GM12878 (cell line): ENCODE measurements around the gene RPA3. TPM values are rescaled to one million over a fixed set of nuclear protein-coding genes. Genes with fewer than 3 reads are reported as not detected.
A peak's percentile ranks its signal among the peaks of the same experiment; 100 is the strongest.

Experiments used
- ATAC-seq: fragments of 200-7000 bp; cut with Tn5 transposase; 3 replicates; pipeline ENCODE4 v1.9.1; 2020; ENCODE audit warnings: mild to moderate bottlenecking, moderate library complexity
- BruUV-seq: library from RNA; stranded (reverse); fragments of 400-500 nt; replicated peaks from 2 replicates; lab custom pipeline; 2021; lab: Mats Ljungman, UMichigan
- CTCF ChIA-PET: fragments of 300-600 bp; sonication (Branson Sonifier 250); formaldehyde crosslinking; extraction: SDS; loops from one replicate; lab custom pipeline; 2021; ENCODE audit warnings: inconsistent platforms; lab: Yijun Ruan, JAX
- POLR2A ChIA-PET: fragments of 350-600 bp; formaldehyde crosslinking; extraction: SDS; loops from one replicate; lab custom pipeline; 2021; ENCODE audit warnings: inconsistent platforms; lab: Charles Lee
- RAD21 ChIA-PET: fragments of 300-600 bp; sonication (Branson Sonifier 250); formaldehyde crosslinking; loops from one replicate; lab custom pipeline; 2023; ENCODE audit warnings: antibody characterized with exemption; ENCODE audit not compliant: unreplicated experiment; lab: Charles Lee
- SMC1A ChIA-PET: fragments of 300-600 bp; sonication (Branson Sonifier 250); formaldehyde crosslinking; loops from one replicate; lab custom pipeline; 2023; ENCODE audit not compliant: unreplicated experiment, uncharacterized antibody; lab: Charles Lee
- DNase-seq: peaks from one replicate; pipeline ENCODE4 v3.0.0-alpha.2; 2011; ENCODE audit warnings: low read depth, low spot score
- FAIRE-seq: peaks from 3 replicates; lab custom pipeline; 2011; peaks lifted over from hg19 to GRCh38; lab: Jason Lieb, UNC
- H2AFZ ChIP-seq: 2 replicates; pipeline ENCODE4 v1.6.0; 2011; ENCODE audit warnings: low read depth, low read length, control low read depth; ENCODE audit not compliant: control insufficient read depth
- H3K27ac ChIP-seq: 2 replicates; pipeline ENCODE4 v1.5.1; 2011; ENCODE audit warnings: control low read depth; ENCODE audit not compliant: control insufficient read depth, insufficient read depth
- H3K27me3 ChIP-seq, 2 experiments: replicated peaks in 1 of 2; 2 replicates each; pipeline versions ENCODE4 v1.6.0 to v1.6.1; 2011; ENCODE audit warnings: low read length in 1 of 2; ENCODE audit not compliant: control insufficient read depth in 2 of 2, insufficient read depth in 2 of 2
- H3K36me3 ChIP-seq, 2 experiments: 2 replicates each; pipeline ENCODE4 v1.5.1; 2011; ENCODE audit warnings: low read length in 1 of 2; ENCODE audit not compliant: control insufficient read depth in 2 of 2, insufficient read depth in 2 of 2
- H3K4me1 ChIP-seq: 2 replicates; pipeline ENCODE4 v1.6.1; 2011; ENCODE audit warnings: mild to moderate bottlenecking, low read length, moderate library complexity, mixed read lengths; ENCODE audit not compliant: control insufficient read depth, insufficient read depth
- H3K4me2 ChIP-seq: 2 replicates; pipeline ENCODE4 v1.6.0; 2011; ENCODE audit warnings: control low read depth; ENCODE audit not compliant: control insufficient read depth, insufficient read depth
- H3K4me3 ChIP-seq: fragments of 200-600 bp; sonication (generic); 2 replicates; pipeline ENCODE4 v1.5.1; 2016
- H3K79me2 ChIP-seq: 2 replicates; pipeline ENCODE4 v1.6.0; 2011; ENCODE audit warnings: low read length; ENCODE audit not compliant: control insufficient read depth, insufficient read depth
- H3K9ac ChIP-seq: 2 replicates; pipeline ENCODE4 v1.8.0; 2011; ENCODE audit warnings: low read length, control low read depth, mixed read lengths; ENCODE audit not compliant: control insufficient read depth, insufficient read depth
- H3K9me3 ChIP-seq: replicated peaks from 3 replicates; pipeline ENCODE4 v1.5.1; 2011; ENCODE audit warnings: mild to moderate bottlenecking, low read length; ENCODE audit not compliant: control insufficient read depth, insufficient read depth
- H4K20me1 ChIP-seq: 2 replicates; pipeline ENCODE4 v1.6.0; 2011; ENCODE audit not compliant: control insufficient read depth, insufficient read depth
- CBFB ChIP-seq: IDR thresholded peaks from 2 replicates; pipeline ENCODE4 v1.6.1; 2016; ENCODE audit warnings: antibody characterized with exemption, low read depth
- CREM ChIP-seq: IDR thresholded peaks from 2 replicates; pipeline ENCODE4 v1.6.1; 2014; ENCODE audit warnings: antibody characterized with exemption, low read depth
- EP300 ChIP-seq, 2 experiments: fragments of 150-350 bp in 1 of 2; IDR thresholded peaks; 2 replicates each; pipeline ENCODE4 v1.6.1; 2011 to 2012; ENCODE audit warnings: low read depth in 2 of 2, low read length in 2 of 2, borderline replicate concordance in 1 of 2, improper control_type of control experiment in 1 of 2, inconsistent platforms in 1 of 2; ENCODE audit not compliant: control insufficient read depth in 1 of 2
- FOXK2 ChIP-seq: fragments of 450-650 bp; IDR thresholded peaks from 2 replicates; pipeline ENCODE4 v1.6.1; 2017; ENCODE audit warnings: mild to moderate bottlenecking, moderate library complexity
- HCFC1 ChIP-seq: fragments of 150-350 bp; IDR thresholded peaks from 2 replicates; pipeline ENCODE4 v1.6.1; 2014; ENCODE audit warnings: low read length
- HDAC2 ChIP-seq: fragments of 200-600 bp; sonication (generic); IDR thresholded peaks from 2 replicates; pipeline ENCODE4 v1.6.1; 2017
- JUNB ChIP-seq: IDR thresholded peaks from 2 replicates; pipeline ENCODE4 v1.6.1; 2016; ENCODE audit warnings: antibody characterized with exemption, mild to moderate bottlenecking
- MEF2B ChIP-seq: fragments of 450-650 bp; IDR thresholded peaks from 2 replicates; pipeline ENCODE4 v1.6.1; 2018; ENCODE audit warnings: mild to moderate bottlenecking, moderate library complexity; ENCODE audit not compliant: partially characterized antibody, poor library complexity, severe bottlenecking
- MTA3 ChIP-seq: IDR thresholded peaks from 2 replicates; pipeline ENCODE4 v1.6.1; 2012; ENCODE audit warnings: low read length, inconsistent platforms, borderline replicate concordance
- NR2C2 ChIP-seq: IDR thresholded peaks from 2 replicates; pipeline ENCODE4 v1.6.1; 2011; ENCODE audit warnings: borderline replicate concordance, low read depth; ENCODE audit not compliant: control insufficient read depth, insufficient read length
- SREBF1 ChIP-seq: IDR thresholded peaks from 2 replicates; pipeline ENCODE4 v1.6.1; 2012; ENCODE audit warnings: mild to moderate bottlenecking, low read length
- SUZ12 ChIP-seq: fragments of 200-600 bp; sonication (generic); IDR thresholded peaks from one replicate; pipeline ENCODE4 v1.6.1; 2018; ENCODE audit warnings: antibody characterized with exemption, mild to moderate bottlenecking; ENCODE audit not compliant: unreplicated experiment
- TBL1XR1 ChIP-seq: IDR thresholded peaks from 2 replicates; pipeline ENCODE4 v1.6.1; 2012; ENCODE audit warnings: low read depth, low read length, improper control_type of control experiment
- ZNF207 ChIP-seq: fragments of 450-650 bp; IDR thresholded peaks from 2 replicates; pipeline ENCODE4 v1.6.1; 2014; ENCODE audit warnings: antibody characterized with exemption, mild to moderate bottlenecking, borderline replicate concordance
- WGBS: methylation state at CpG from one replicate; pipeline ENCODE4 v1.1.6; 2016; ENCODE audit warnings: low lambda C conversion rate; ENCODE audit not compliant: insufficient replicate concordance, insufficient coverage; ENCODE audit errors: missing lambda C conversion rate; 5-methylcytosine and 5-hydroxymethylcytosine counted together
- in situ Hi-C: fragments of 300-500 bp; cut with MboI; formaldehyde crosslinking; loops from 9 replicates; pipeline ENCODE4 v1.14.3; 2018; ENCODE audit warnings: mixed read lengths
- intact Hi-C: fragments of 100-400 bp; cut with micrococcal nuclease; formaldehyde crosslinking; loops from one replicate; pipeline ENCODE4 v1.14.2; 2022; ENCODE audit not compliant: unreplicated experiment
- polyA plus RNA-seq, 11 experiments: library from polyadenylated mRNA; depleted of rRNA in 4 of 11; unstranded in 6 of 11; stranded (reverse) in 5 of 11; fragments of >200 nt; fragmentation: Nextera tagmentation in 4 of 11; fragmentation: Illumina TruSeq in 1 of 11; extraction: Ambion mirVana in 4 of 11; extraction: Trizol in 1 of 11; gene quantifications; 1 replicate in 1 of 11; 2 replicates in 10 of 11; pipeline versions ENCODE4 v1.2.1 to v1.2.3, GENCODE V29; 2011 to 2016; ENCODE audit warnings: inconsistent platforms in 2 of 11, missing spikeins in 2 of 11, low read depth in 1 of 11
- total RNA-seq, 4 experiments: library from RNA; depleted of rRNA in 3 of 4; stranded (reverse); fragments of >200 nt in 3 of 4; fragmentation: Illumina TruSeq in 1 of 4; extraction: Trizol in 1 of 4; gene quantifications; 2 replicates each; pipeline versions ENCODE4 v1.2.1 to v1.2.3, GENCODE V29; 2013 to 2021
- TF ChIP-seq, protein P1 (sequence below): fragments of 450-650 bp; IDR thresholded peaks from 2 replicates; pipeline ENCODE4 v1.6.1; 2017; ENCODE audit warnings: antibody characterized with exemption, mild to moderate bottlenecking, moderate library complexity
- TF ChIP-seq, protein P2 (sequence below): fragments of 450-650 bp; IDR thresholded peaks from 2 replicates; pipeline ENCODE4 v1.6.1; 2016; ENCODE audit warnings: mild to moderate bottlenecking
- TF ChIP-seq, protein P3 (sequence below): fragments of 450-650 bp; formaldehyde crosslinking; IDR thresholded peaks from 2 replicates; pipeline ENCODE4 v1.5.0; 2022; ENCODE audit warnings: mild to moderate bottlenecking, missing genetic modification characterization

The RPA3 gene
- total and polyA plus RNA-seq, 10 of the 15 experiments (the other 5 are each of a cell fraction or from before 2014, with no cell fraction given): 60.2 to 343 (median 112) TPM

DNA sequence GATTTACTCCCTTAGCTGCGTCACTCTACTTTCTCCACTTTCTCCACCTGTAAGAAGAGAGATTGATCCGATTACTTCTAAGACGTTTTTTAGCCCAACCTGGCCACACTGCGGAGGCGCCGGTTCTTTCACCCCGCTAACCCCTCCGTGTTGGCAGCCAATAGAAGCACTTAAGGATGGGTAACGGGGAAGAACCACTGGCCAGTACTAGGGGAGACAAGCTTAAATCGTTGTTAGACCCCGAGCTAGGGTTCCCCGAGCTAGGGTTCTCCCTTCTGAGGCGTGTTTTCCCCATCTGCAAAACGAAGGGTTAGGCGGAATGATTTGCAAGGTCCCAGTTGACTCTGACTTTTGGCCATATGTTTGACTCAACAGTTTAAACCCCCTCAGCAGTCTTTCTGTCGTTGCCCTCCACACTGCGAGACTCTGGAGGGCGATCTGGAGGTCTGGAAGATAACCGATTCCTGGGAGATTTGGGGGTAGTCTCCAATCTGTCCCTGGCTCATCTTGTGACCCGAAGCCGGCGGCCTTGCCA is 77.2 kb downstream of the RPA3 start:
- H3K36me3 ChIP-seq: peaks cover 0 to 4% of the 10 kb centered on the region in 2 experiments; a peak in 2 of 4 replicates
- H3K4me3 ChIP-seq: peak overlapping the region; percentile 90
- peaks cover 16% of the 10 kb centered on the region for H3K79me2 ChIP-seq
- intact Hi-C loops: loop anchor here (2.0 to 5.0 kb wide), 5 partner anchors 72 to 576 kb away; no protein-coding TSS in a partner anchor
- H3K27ac ChIP-seq: peak overlapping the region; percentile 79
- peaks cover 3% of the 10 kb centered on the region; the same call in 1 of the 3 replicates for H3K9me3 ChIP-seq
- peak overlapping the region; percentile 85 for H2AFZ ChIP-seq
- ATAC-seq: peak; percentile 23
- no peak for DNase-seq
- in situ Hi-C loops: no loop called here
- peak; percentile 23 for FAIRE-seq
- H4K20me1 ChIP-seq: no peaks in the 10 kb centered on the region
- no peaks in the 10 kb centered on the region for H3K27me3 ChIP-seq
- ChIA-PET RAD21 (interaction anchor here (0.8 to 3.0 kb wide), 18 partner anchors 40 to 576 kb away, joined by 3 to 22 read pairs (median 4); partner anchors contain the start of gene MIOS), CTCF (interaction anchor here (0.5 to 2.2 kb wide), 10 partner anchors 12 to 655 kb away, joined by 3 to 14 read pairs (median 4); no protein-coding TSS in a partner anchor), SMC1A (interaction anchor here (0.7 to 4.2 kb wide), 24 partner anchors 11 to 575 kb away, joined by 3 to 30 read pairs (median 4); partner anchors contain the start of gene RPA3), POLR2A (interaction anchor here (0.6 to 2.5 kb wide), 9 partner anchors 25 to 485 kb away, joined by 3 to 15 read pairs (median 5); partner anchors contain the start of gene GLCCI1)
- BruUV-seq: TSS peak; percentile 81
- WGBS: 6% methylated on average over 22 of the region's 22 CpGs
- H3K4me1 ChIP-seq: no peaks in the 10 kb centered on the region
- peak overlapping the region; percentile 78 for H3K9ac ChIP-seq
- H3K4me2 ChIP-seq: peak overlapping the region; percentile 64
- no peak for TF ChIP-seq CREM
- no peak for TF ChIP-seq FOXK2
- TF ChIP-seq SREBF1: no peak
- TF ChIP-seq TBL1XR1: peak; percentile 9; the same call in 1 of the 2 replicates
- TF ChIP-seq, protein P1, sequence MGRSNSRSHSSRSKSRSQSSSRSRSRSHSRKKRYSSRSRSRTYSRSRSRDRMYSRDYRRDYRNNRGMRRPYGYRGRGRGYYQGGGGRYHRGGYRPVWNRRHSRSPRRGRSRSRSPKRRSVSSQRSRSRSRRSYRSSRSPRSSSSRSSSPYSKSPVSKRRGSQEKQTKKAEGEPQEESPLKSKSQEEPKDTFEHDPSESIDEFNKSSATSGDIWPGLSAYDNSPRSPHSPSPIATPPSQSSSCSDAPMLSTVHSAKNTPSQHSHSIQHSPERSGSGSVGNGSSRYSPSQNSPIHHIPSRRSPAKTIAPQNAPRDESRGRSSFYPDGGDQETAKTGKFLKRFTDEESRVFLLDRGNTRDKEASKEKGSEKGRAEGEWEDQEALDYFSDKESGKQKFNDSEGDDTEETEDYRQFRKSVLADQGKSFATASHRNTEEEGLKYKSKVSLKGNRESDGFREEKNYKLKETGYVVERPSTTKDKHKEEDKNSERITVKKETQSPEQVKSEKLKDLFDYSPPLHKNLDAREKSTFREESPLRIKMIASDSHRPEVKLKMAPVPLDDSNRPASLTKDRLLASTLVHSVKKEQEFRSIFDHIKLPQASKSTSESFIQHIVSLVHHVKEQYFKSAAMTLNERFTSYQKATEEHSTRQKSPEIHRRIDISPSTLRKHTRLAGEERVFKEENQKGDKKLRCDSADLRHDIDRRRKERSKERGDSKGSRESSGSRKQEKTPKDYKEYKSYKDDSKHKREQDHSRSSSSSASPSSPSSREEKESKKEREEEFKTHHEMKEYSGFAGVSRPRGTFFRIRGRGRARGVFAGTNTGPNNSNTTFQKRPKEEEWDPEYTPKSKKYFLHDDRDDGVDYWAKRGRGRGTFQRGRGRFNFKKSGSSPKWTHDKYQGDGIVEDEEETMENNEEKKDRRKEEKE: no peak
- no peak for TF ChIP-seq JUNB
- no peak for TF ChIP-seq MEF2B
- TF ChIP-seq NR2C2: no peak
- no peak for TF ChIP-seq EP300 (IDR thresholded peaks at IDR 0.05; ENCODE audit: borderline replicate concordance in 1 of 2, control insufficient read depth in 1 of 2, low read depth in 2 of 2, low read length in 2 of 2)
- no peak for TF ChIP-seq MTA3
- TF ChIP-seq, protein P2, sequence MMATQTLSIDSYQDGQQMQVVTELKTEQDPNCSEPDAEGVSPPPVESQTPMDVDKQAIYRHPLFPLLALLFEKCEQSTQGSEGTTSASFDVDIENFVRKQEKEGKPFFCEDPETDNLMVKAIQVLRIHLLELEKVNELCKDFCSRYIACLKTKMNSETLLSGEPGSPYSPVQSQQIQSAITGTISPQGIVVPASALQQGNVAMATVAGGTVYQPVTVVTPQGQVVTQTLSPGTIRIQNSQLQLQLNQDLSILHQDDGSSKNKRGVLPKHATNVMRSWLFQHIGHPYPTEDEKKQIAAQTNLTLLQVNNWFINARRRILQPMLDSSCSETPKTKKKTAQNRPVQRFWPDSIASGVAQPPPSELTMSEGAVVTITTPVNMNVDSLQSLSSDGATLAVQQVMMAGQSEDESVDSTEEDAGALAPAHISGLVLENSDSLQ: no peak
- TF ChIP-seq, protein P3, sequence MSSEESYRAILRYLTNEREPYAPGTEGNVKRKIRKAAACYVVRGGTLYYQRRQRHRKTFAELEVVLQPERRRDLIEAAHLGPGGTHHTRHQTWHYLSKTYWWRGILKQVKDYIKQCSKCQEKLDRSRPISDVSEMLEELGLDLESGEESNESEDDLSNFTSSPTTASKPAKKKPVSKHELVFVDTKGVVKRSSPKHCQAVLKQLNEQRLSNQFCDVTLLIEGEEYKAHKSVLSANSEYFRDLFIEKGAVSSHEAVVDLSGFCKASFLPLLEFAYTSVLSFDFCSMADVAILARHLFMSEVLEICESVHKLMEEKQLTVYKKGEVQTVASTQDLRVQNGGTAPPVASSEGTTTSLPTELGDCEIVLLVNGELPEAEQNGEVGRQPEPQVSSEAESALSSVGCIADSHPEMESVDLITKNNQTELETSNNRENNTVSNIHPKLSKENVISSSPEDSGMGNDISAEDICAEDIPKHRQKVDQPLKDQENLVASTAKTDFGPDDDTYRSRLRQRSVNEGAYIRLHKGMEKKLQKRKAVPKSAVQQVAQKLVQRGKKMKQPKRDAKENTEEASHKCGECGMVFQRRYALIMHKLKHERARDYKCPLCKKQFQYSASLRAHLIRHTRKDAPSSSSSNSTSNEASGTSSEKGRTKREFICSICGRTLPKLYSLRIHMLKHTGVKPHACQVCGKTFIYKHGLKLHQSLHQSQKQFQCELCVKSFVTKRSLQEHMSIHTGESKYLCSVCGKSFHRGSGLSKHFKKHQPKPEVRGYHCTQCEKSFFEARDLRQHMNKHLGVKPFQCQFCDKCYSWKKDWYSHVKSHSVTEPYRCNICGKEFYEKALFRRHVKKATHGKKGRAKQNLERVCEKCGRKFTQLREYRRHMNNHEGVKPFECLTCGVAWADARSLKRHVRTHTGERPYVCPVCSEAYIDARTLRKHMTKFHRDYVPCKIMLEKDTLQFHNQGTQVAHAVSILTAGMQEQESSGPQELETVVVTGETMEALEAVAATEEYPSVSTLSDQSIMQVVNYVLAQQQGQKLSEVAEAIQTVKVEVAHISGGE (CRISPR knock-in tag): no peak
- TF ChIP-seq CBFB: no peak
- TF ChIP-seq HDAC2: no peak
- TF ChIP-seq HCFC1: no peak
- TF ChIP-seq ZNF207: no peak
- no peak for TF ChIP-seq SUZ12
